H9 (cell line): Measurements from ENCODE around the gene PPM1B. TPM values are rescaled to one million over a fixed set of nuclear protein-coding genes. Genes with fewer than 3 reads are reported as not detected.

Source experiments
- DNase-seq: peaks from one replicate; pipeline ENCODE4 v3.0.0-alpha.2; 2017
- H2AFZ ChIP-seq: one replicate; pipeline ENCODE4 v1.6.1; 2013; ENCODE audit warnings: mild to moderate bottlenecking, low read length, control low read depth, moderate library complexity
- H2AK5ac ChIP-seq: 2 replicates; pipeline ENCODE4 v1.6.1; 2013; ENCODE audit warnings: low read length, control low read depth, mixed read lengths; ENCODE audit not compliant: insufficient read length
- H2BK120ac ChIP-seq: one replicate; pipeline ENCODE4 v1.6.1; 2013; ENCODE audit warnings: low read depth, mild to moderate bottlenecking, low read length, control low read depth, inconsistent platforms; ENCODE audit not compliant: poor library complexity, severe bottlenecking
- H2BK12ac ChIP-seq: 2 replicates; pipeline ENCODE4 v1.6.1; 2013; ENCODE audit warnings: low read length, control low read depth, mixed read lengths, low read depth; ENCODE audit not compliant: insufficient read length
- H2BK15ac ChIP-seq: 2 replicates; pipeline ENCODE4 v1.6.1; 2013; ENCODE audit warnings: low read depth, low read length, control low read depth
- H2BK20ac ChIP-seq: one replicate; pipeline ENCODE4 v1.6.1; 2013; ENCODE audit warnings: low read depth, mild to moderate bottlenecking, low read length, control low read depth, inconsistent platforms; ENCODE audit not compliant: poor library complexity, severe bottlenecking
- H2BK5ac ChIP-seq: 2 replicates; pipeline ENCODE4 v1.6.1; 2013; ENCODE audit warnings: low read length, control low read depth, mixed read lengths; ENCODE audit not compliant: insufficient read length
- H3K14ac ChIP-seq: 2 replicates; pipeline ENCODE4 v1.6.1; 2013; ENCODE audit warnings: low read length, control low read depth; ENCODE audit not compliant: insufficient read depth
- H3K18ac ChIP-seq: 2 replicates; pipeline ENCODE4 v1.6.1; 2013; ENCODE audit warnings: low read depth, mild to moderate bottlenecking, mixed read lengths, low read length, control low read depth; ENCODE audit not compliant: insufficient read length
- H3K23ac ChIP-seq: 2 replicates; pipeline ENCODE4 v1.6.1; 2013; ENCODE audit warnings: low read length, control low read depth, mixed read lengths, low read depth; ENCODE audit not compliant: insufficient read length
- H3K23me2 ChIP-seq: 2 replicates; pipeline ENCODE4 v1.6.1; 2013; ENCODE audit warnings: low read depth, mild to moderate bottlenecking, mixed read lengths, low read length, control low read depth; ENCODE audit not compliant: insufficient read length, poor library complexity, severe bottlenecking
- H3K27ac ChIP-seq: 2 replicates; pipeline ENCODE4 v1.5.1; 2013; ENCODE audit warnings: low read length, control low read depth, mixed read lengths, low read depth; ENCODE audit not compliant: insufficient read length
- H3K27me3 ChIP-seq: 2 replicates; pipeline ENCODE4 v1.6.1; 2013; ENCODE audit warnings: low read length, control low read depth, inconsistent platforms; ENCODE audit not compliant: insufficient read depth
- H3K4ac ChIP-seq: 2 replicates; pipeline ENCODE4 v1.6.1; 2013; ENCODE audit warnings: low read depth, mild to moderate bottlenecking, control low read depth, inconsistent platforms, low read length, moderate library complexity
- H3K4me1 ChIP-seq: 2 replicates; pipeline ENCODE4 v1.6.1; 2013; ENCODE audit warnings: low read length, control low read depth, inconsistent platforms; ENCODE audit not compliant: insufficient read depth
- H3K4me2 ChIP-seq: 2 replicates; pipeline ENCODE4 v1.6.1; 2013; ENCODE audit warnings: low read length, control low read depth, mixed read lengths; ENCODE audit not compliant: insufficient read length, insufficient read depth
- H3K56ac ChIP-seq: 2 replicates; pipeline ENCODE4 v1.6.1; 2013; ENCODE audit warnings: low read depth, mild to moderate bottlenecking, mixed read lengths, low read length, control low read depth; ENCODE audit not compliant: insufficient read length
- H3K79me1 ChIP-seq: 2 replicates; pipeline ENCODE4 v1.6.1; 2013; ENCODE audit warnings: low read depth, mild to moderate bottlenecking, moderate library complexity, low read length, control low read depth, inconsistent platforms; ENCODE audit not compliant: insufficient read depth, poor library complexity, severe bottlenecking
- H3K79me2 ChIP-seq: 2 replicates; pipeline ENCODE4 v1.6.1; 2013; ENCODE audit warnings: low read length, control low read depth, inconsistent platforms; ENCODE audit not compliant: insufficient read depth
- H3K9ac ChIP-seq: 2 replicates; pipeline ENCODE4 v1.6.1; 2013; ENCODE audit warnings: low read length, control low read depth, mixed read lengths; ENCODE audit not compliant: insufficient read length; ENCODE audit errors: extremely low read depth
- H3K9me3 ChIP-seq: one replicate; pipeline ENCODE4 v1.6.1; 2013; ENCODE audit warnings: low read depth, low read length, inconsistent platforms; ENCODE audit not compliant: control insufficient read depth
- H3T11ph ChIP-seq: one replicate; pipeline ENCODE4 v1.6.1; 2013; ENCODE audit warnings: mild to moderate bottlenecking, low read length, control low read depth, inconsistent platforms
- H4K20me1 ChIP-seq: one replicate; pipeline ENCODE4 v1.6.1; 2013; ENCODE audit not compliant: control insufficient read depth, insufficient read length, insufficient read depth
- H4K5ac ChIP-seq: 2 replicates; pipeline ENCODE4 v1.6.1; 2013; ENCODE audit warnings: low read depth, mild to moderate bottlenecking, mixed read lengths, low read length, control low read depth; ENCODE audit not compliant: insufficient read length
- H4K8ac ChIP-seq: replicated peaks from 2 replicates; pipeline ENCODE4 v1.6.1; 2013; ENCODE audit warnings: low read length, control low read depth, mixed read lengths, low read depth; ENCODE audit not compliant: insufficient read length
- H4K91ac ChIP-seq: 2 replicates; pipeline ENCODE4 v1.6.1; 2013; ENCODE audit warnings: low read depth, mild to moderate bottlenecking, moderate library complexity, mixed read lengths, low read length, control low read depth; ENCODE audit not compliant: insufficient read length
- H3K27ac Mint-ChIP-seq, 3 experiments: 2 replicates in 2 of 3; 3 replicates in 1 of 3; pipeline ENCODE4 v1.8.0; 2020 to 2021; ENCODE audit warnings: mixed read lengths in 3 of 3, mild to moderate bottlenecking in 1 of 3, moderate library complexity in 1 of 3
- H3K27me3 Mint-ChIP-seq: 2 replicates; pipeline ENCODE4 v1.8.0; 2021; ENCODE audit warnings: low read depth, mild to moderate bottlenecking, moderate library complexity, mixed read lengths
- H3K36me3 Mint-ChIP-seq, 3 experiments: 2 replicates in 2 of 3; 3 replicates in 1 of 3; pipeline ENCODE4 v1.8.0; 2020 to 2021; ENCODE audit warnings: low read depth in 3 of 3, mixed read lengths in 3 of 3; ENCODE audit not compliant: insufficient read depth in 1 of 3
- H3K4me1 Mint-ChIP-seq, 2 experiments: 2 replicates each; pipeline ENCODE4 v1.8.0; 2020; ENCODE audit warnings: mixed read lengths in 2 of 2
- H3K4me3 Mint-ChIP-seq, 2 experiments: 2 replicates in 1 of 2; 3 replicates in 1 of 2; pipeline ENCODE4 v1.8.0; 2020 to 2021; ENCODE audit warnings: mild to moderate bottlenecking in 2 of 2, mixed read lengths in 2 of 2, moderate library complexity in 1 of 2
- H3K9me3 Mint-ChIP-seq, 2 experiments: 2 replicates in 1 of 2; 3 replicates in 1 of 2; pipeline ENCODE4 v1.8.0; 2020; ENCODE audit warnings: mild to moderate bottlenecking in 2 of 2, mixed read lengths in 2 of 2, moderate library complexity in 1 of 2
- CTCF ChIP-seq: fragments of 200-600 bp; sonication (generic); conservative IDR thresholded peaks from 3 replicates; pipeline ENCODE4 v1.8.0; 2021; ENCODE audit warnings: antibody characterized with exemption, mild to moderate bottlenecking
- WGBS: extraction: QIAGEN DNeasy Blood & Tissue Kit; methylation state at CpG from one replicate; pipeline ENCODE4 v1.1.7; 2013; ENCODE audit warnings: missing lambda C conversion rate, low lambda C conversion rate, mixed read lengths; ENCODE audit not compliant: insufficient read length; ENCODE audit errors: extremely low coverage; 5-methylcytosine and 5-hydroxymethylcytosine counted together
- total RNA-seq: library from RNA; stranded (reverse); gene quantifications from 2 replicates; pipeline ENCODE4 v1.2.1, GENCODE V29; 2021

PPM1B gene
- total RNA-seq, 1 experiment from 2014 or later, result 156 TPM

GRCh38 chr2:44170311-44170717 is 1.6 kb downstream of the PPM1B start:
- no peaks in the 10 kb centered on the region for H3K79me1 ChIP-seq
- H3K18ac ChIP-seq, result no peak overlapping the region
- Mint-ChIP-seq H3K27ac (peak overlapping the region in 2 of 3 experiments; percentile 74 to 79; a peak in 3 of 7 replicates), H3K4me3 (peak overlapping the region; percentile 91 to 96), H3K9me3 (peaks cover 6 to 18% of the 10 kb centered on the region in 2 experiments), H3K27me3 (no peaks in the 10 kb centered on the region), H3K4me1 (peaks cover 38 to 47% of the 10 kb centered on the region in 2 experiments), H3K36me3 (peaks cover 26 to 48% (median 33%) of the 10 kb centered on the region in 3 experiments)
- peak overlapping the region; percentile 96 for H3K9ac ChIP-seq
- H4K20me1 ChIP-seq, result no peaks in the 10 kb centered on the region
- no peak overlapping the region for H3K23ac ChIP-seq
- H3K14ac ChIP-seq, result no peak overlapping the region
- no peak overlapping the region for H3K56ac ChIP-seq
- no peak overlapping the region for H2BK12ac ChIP-seq
- no peak overlapping the region for H3T11ph ChIP-seq
- no peak overlapping the region for H2AFZ ChIP-seq
- H2AK5ac ChIP-seq, result no peak overlapping the region
- no peaks in the 10 kb centered on the region for H3K9me3 ChIP-seq
- peaks cover 3% of the 10 kb centered on the region; the same call in 1 of the 2 replicates for H3K4me1 ChIP-seq
- H3K4ac ChIP-seq, result no peak overlapping the region
- no peak overlapping the region for H2BK5ac ChIP-seq
- no peak overlapping the region for H2BK120ac ChIP-seq
- no peak for DNase-seq
- H2BK15ac ChIP-seq, result no peak overlapping the region
- TF ChIP-seq CTCF, result no peak
- H2BK20ac ChIP-seq, result no peak overlapping the region
- no peak overlapping the region for H3K27ac ChIP-seq
- no peak overlapping the region for H4K5ac ChIP-seq
- H3K27me3 ChIP-seq, result no peaks in the 10 kb centered on the region
- WGBS, result no CpG with 5 or more reads among the region's 3 CpGs
- peak overlapping the region; percentile 97 for H3K4me2 ChIP-seq
- H3K23me2 ChIP-seq, result peaks cover 4% of the 10 kb centered on the region
- H4K91ac ChIP-seq, result no peak overlapping the region
- no peak overlapping the region for H4K8ac ChIP-seq
- H3K79me2 ChIP-seq, result peaks cover 54% of the 10 kb centered on the region
